Activated T-cell treated with anti-CD3 and anti-CD28 coated beads, Interleukin-2, amount 50 U/mL, for 48 hours (primary cell): ENCODE results near the gene WDR41.

Experiments used
- DNase-seq, 2 experiments: peaks; one replicate each; pipeline ENCODE4 v3.0.0-alpha.2; 2020

Gene WDR41

GRCh38 chr5:77444356-77444755 lies 47.8 kb downstream of the WDR41 start:
- no peak for DNase-seq

- no peak for DNase-seq
These were observed 48.4 kb downstream of the WDR41 start for GRCh38 chr5:77443670-77444069.

- DNase-seq: no peak
These were observed 54.0 kb downstream of the WDR41 start for GRCh38 chr5:77438071-77438470.

GRCh38 chr5:77437194-77437593 lies 54.9 kb downstream of the WDR41 start:
- DNase-seq: no peak

GRCh38 chr5:77431719-77432118 lies 60.4 kb downstream of the WDR41 start:
- no peak for DNase-seq

GRCh38 chr5:77431286-77431685 lies 60.8 kb downstream of the WDR41 start:
- no peak for DNase-seq

GRCh38 chr5:77430726-77431125 lies 61.4 kb downstream of the WDR41 start:
- no peak for DNase-seq

GRCh38 chr5:77428526-77428925 lies 63.6 kb downstream of the WDR41 start:
- DNase-seq: no peak

- no peak for DNase-seq
These were observed 64.1 kb downstream of the WDR41 start for GRCh38 chr5:77427998-77428397.

GRCh38 chr5:77426670-77427069 lies 65.4 kb downstream of the WDR41 start:
- DNase-seq: no peak

GRCh38 chr5:77425998-77426659 lies 66.0 kb downstream of the WDR41 start:
- no peak for DNase-seq

GRCh38 chr5:77425420-77425819 lies 66.7 kb downstream of the WDR41 start:
- no peak for DNase-seq

- DNase-seq: no peak
These were observed 67.2 kb downstream of the WDR41 start for GRCh38 chr5:77424921-77425320.

GRCh38 chr5:77423022-77423750 lies 68.9 kb downstream of the WDR41 start:
- DNase-seq: no peak

GRCh38 chr5:77420940-77421339 lies 71.2 kb downstream of the WDR41 start:
- no peak for DNase-seq

GRCh38 chr5:77419644-77420582 lies 72.2 kb downstream of the WDR41 start:
- no peak for DNase-seq

- no peak for DNase-seq
These were observed 73.2 kb downstream of the WDR41 start for GRCh38 chr5:77418601-77419581.

GRCh38 chr5:77418162-77418561 lies 74.0 kb downstream of the WDR41 start:
- no peak for DNase-seq

GRCh38 chr5:77413049-77413448 lies 79.1 kb downstream of the WDR41 start:
- no peak for DNase-seq

- no peak for DNase-seq
These were observed 82.1 kb downstream of the WDR41 start for GRCh38 chr5:77409870-77410621.

GRCh38 chr5:77407152-77407551 lies 85.0 kb downstream of the WDR41 start:
- DNase-seq: no peak

- DNase-seq: no peak
These were observed 89.3 kb downstream of the WDR41 start for GRCh38 chr5:77402796-77403195.
